Large intestine (tissue), 3 donors: ENCODE measurements around the gene ATRNL1. TPM values are rescaled to one million over a fixed set of nuclear protein-coding genes. Genes with fewer than 3 reads are reported as not detected.
A peak's percentile ranks its signal among the peaks of the same experiment; 100 is the strongest.

Experiments
- DNase-seq, 2 donors: peaks; one replicate each; pipeline versions ENCODE4 v3.0.0 to v3.0.0-alpha.2; 2013
- H3K27ac ChIP-seq: one replicate; pipeline ENCODE4 v1.5.1; 2013; ENCODE audit warnings: low read length
- H3K27me3 ChIP-seq: 2 replicates; pipeline ENCODE4 v1.6.1; 2013; ENCODE audit warnings: low read length; ENCODE audit not compliant: control insufficient read depth, insufficient read depth
- H3K36me3 ChIP-seq: 2 replicates; pipeline ENCODE4 v1.6.1; 2013; ENCODE audit warnings: low read length; ENCODE audit not compliant: control insufficient read depth, insufficient read depth
- H3K4me1 ChIP-seq: one replicate; pipeline ENCODE4 v1.6.1; 2013; ENCODE audit warnings: low read length; ENCODE audit not compliant: control insufficient read depth, insufficient read depth
- H3K4me3 ChIP-seq: one replicate; pipeline ENCODE4 v1.5.1; 2013; ENCODE audit warnings: low read length
- H3K9me3 ChIP-seq: one replicate; pipeline ENCODE4 v1.6.1; 2013; ENCODE audit warnings: mild to moderate bottlenecking, low read depth, low read length, moderate library complexity; ENCODE audit not compliant: control insufficient read depth
- WGBS: methylation state at CpG from one replicate; pipeline ENCODE4 v1.1.5; 2013; ENCODE audit warnings: low lambda C conversion rate; ENCODE audit not compliant: insufficient coverage; 5-methylcytosine and 5-hydroxymethylcytosine counted together
- polyA plus RNA-seq: library from polyadenylated mRNA; unstranded; fragments of 120-200 nt; gene quantifications from one replicate; pipeline ENCODE4 v1.2.1, GENCODE V29; 2013

Gene ATRNL1
- polyA plus RNA-seq, 1 donor, result 2.6 TPM

GRCh38 chr10:115849197-115849596 lies 756.0 kb downstream of the ATRNL1 start:
- Histone ChIP-seq H3K4me1 (no peaks in the 10 kb centered on the region), H3K36me3 (no peaks in the 10 kb centered on the region), H3K4me3 (no peak overlapping the region), H3K27ac (no peak overlapping the region), H3K9me3 (no peaks in the 10 kb centered on the region), H3K27me3 (no peaks in the 10 kb centered on the region)
- no CpG with 5 or more reads among the region's 2 CpGs for WGBS
- DNase-seq, result no peak

GRCh38 chr10:115850666-115851065 lies 757.5 kb downstream of the ATRNL1 start:
- WGBS, result 100% methylated on average over 1 of the region's 1 CpG

GRCh38 chr10:115851695-115852094 lies 758.5 kb downstream of the ATRNL1 start:
- Histone ChIP-seq H3K36me3 (no peaks in the 10 kb centered on the region), H3K9me3 (no peaks in the 10 kb centered on the region), H3K27me3 (peaks cover 2% of the 10 kb centered on the region), H3K27ac (no peak overlapping the region), H3K4me3 (no peak overlapping the region), H3K4me1 (no peaks in the 10 kb centered on the region)
- DNase-seq, result no peak
- WGBS, result 80% methylated on average over 1 of the region's 5 CpGs

More at GRCh38 chr10:115850666-115851065, 757.5 kb downstream of the ATRNL1 start:
- Histone ChIP-seq H3K4me3 (no peak overlapping the region), H3K9me3 (no peaks in the 10 kb centered on the region), H3K27ac (no peak overlapping the region), H3K4me1 (no peaks in the 10 kb centered on the region), H3K36me3 (no peaks in the 10 kb centered on the region), H3K27me3 (peaks cover 2% of the 10 kb centered on the region)
- no peak for DNase-seq

- H3K27me3 ChIP-seq, result peaks cover 2% of the 10 kb centered on the region
- H3K9me3 ChIP-seq, result no peaks in the 10 kb centered on the region
- H3K4me1 ChIP-seq, result no peaks in the 10 kb centered on the region
- DNase-seq, result no peak
- no peaks in the 10 kb centered on the region for H3K36me3 ChIP-seq
- H3K27ac ChIP-seq, result no peak overlapping the region
- no peak overlapping the region for H3K4me3 ChIP-seq
- WGBS, result 100% methylated on average over 1 of the region's 6 CpGs
Measured at GRCh38 chr10:115854740-115855435, 761.7 kb downstream of the ATRNL1 start.

- peak in 1 of 2 donors; percentile 4 for DNase-seq
- Histone ChIP-seq H3K9me3 (no peaks in the 10 kb centered on the region), H3K27ac (no peak overlapping the region), H3K27me3 (peaks cover 2% of the 10 kb centered on the region), H3K4me1 (no peaks in the 10 kb centered on the region), H3K4me3 (no peak overlapping the region), H3K36me3 (no peaks in the 10 kb centered on the region)
- no CpG with 5 or more reads among the region's 6 CpGs for WGBS
Measured at GRCh38 chr10:115856580-115856979, 763.4 kb downstream of the ATRNL1 start.

- DNase-seq, result no peak
- no peak overlapping the region for H3K27ac ChIP-seq
- H3K36me3 ChIP-seq, result no peaks in the 10 kb centered on the region
- no peaks in the 10 kb centered on the region for H3K9me3 ChIP-seq
- 73% methylated on average over 2 of the region's 3 CpGs for WGBS
- H3K27me3 ChIP-seq, result peaks cover 2% of the 10 kb centered on the region
- no peaks in the 10 kb centered on the region for H3K4me1 ChIP-seq
- no peak overlapping the region for H3K4me3 ChIP-seq
Measured at GRCh38 chr10:115857856-115858255, 764.7 kb downstream of the ATRNL1 start.

- no peaks in the 10 kb centered on the region for H3K36me3 ChIP-seq
- WGBS, result 86% methylated on average over 1 of the region's 1 CpG
- no peaks in the 10 kb centered on the region for H3K9me3 ChIP-seq
- no peak overlapping the region for H3K27ac ChIP-seq
- DNase-seq, result no peak
- no peaks in the 10 kb centered on the region for H3K4me1 ChIP-seq
- no peak overlapping the region for H3K4me3 ChIP-seq
- H3K27me3 ChIP-seq, result no peaks in the 10 kb centered on the region
Measured at GRCh38 chr10:115860182-115861107, 767.3 kb downstream of the ATRNL1 start.

- Histone ChIP-seq H3K4me1 (no peaks in the 10 kb centered on the region), H3K27ac (peak overlapping the region; percentile 59), H3K9me3 (no peaks in the 10 kb centered on the region), H3K27me3 (no peaks in the 10 kb centered on the region), H3K36me3 (no peaks in the 10 kb centered on the region), H3K4me3 (no peak overlapping the region)
- WGBS, result 95% methylated on average over 2 of the region's 2 CpGs
- peak; percentile 13 to 14 for DNase-seq
Measured at GRCh38 chr10:115861455-115861854, 768.3 kb downstream of the ATRNL1 start.

- Histone ChIP-seq H3K27ac (peak overlapping the region; percentile 59), H3K4me3 (no peak overlapping the region), H3K9me3 (no peaks in the 10 kb centered on the region), H3K27me3 (no peaks in the 10 kb centered on the region), H3K36me3 (no peaks in the 10 kb centered on the region), H3K4me1 (no peaks in the 10 kb centered on the region)
- DNase-seq, result peak; percentile 25 to 42
- WGBS, result 100% methylated on average over 1 of the region's 1 CpG
Measured at GRCh38 chr10:115861864-115862263, 768.7 kb downstream of the ATRNL1 start.

- DNase-seq, result no peak
- 80% methylated on average over 1 of the region's 1 CpG for WGBS
- H3K4me3 ChIP-seq, result no peak overlapping the region
Measured at GRCh38 chr10:115866174-115866573, 773.0 kb downstream of the ATRNL1 start.

More at GRCh38 chr10:115866174-115866573, 773.0 kb downstream of the ATRNL1 start:
- Histone ChIP-seq H3K36me3 (no peaks in the 10 kb centered on the region), H3K4me1 (no peaks in the 10 kb centered on the region), H3K27ac (no peak overlapping the region), H3K27me3 (no peaks in the 10 kb centered on the region), H3K9me3 (no peaks in the 10 kb centered on the region)
